Endothelial cell of umbilical vein (primary cell): Measurements from ENCODE around the gene HSPA6.

Experiments used
- EZH2 ChIP-seq: IDR thresholded peaks from 2 replicates; pipeline ENCODE4 v1.6.1; 2012; ENCODE audit warnings: borderline replicate concordance, low read depth, mild to moderate bottlenecking, moderate library complexity, low read length, inconsistent platforms; ENCODE audit not compliant: severe bottlenecking
- JUN ChIP-seq: IDR thresholded peaks from 2 replicates; pipeline ENCODE4 v1.6.1; 2011; ENCODE audit warnings: borderline replicate concordance, low read depth; ENCODE audit not compliant: insufficient read length, insufficient read depth
- POLR2A ChIP-seq: IDR thresholded peaks from 2 replicates; pipeline ENCODE4 v1.6.1; 2012; ENCODE audit warnings: low read depth, mild to moderate bottlenecking, control low read depth, low read length
- POLR2AphosphoS5 ChIP-seq: IDR thresholded peaks from 2 replicates; pipeline ENCODE4 v1.6.1; 2012; ENCODE audit warnings: low read depth, mild to moderate bottlenecking, control low read depth, low read length, moderate library complexity; ENCODE audit not compliant: insufficient read depth
- TF ChIP-seq, protein P1 (sequence below), 2 donors: IDR thresholded peaks; 1 replicate in 1 of 2; 2 replicates in 1 of 2; pipeline ENCODE4 v1.5.1; 2011; ENCODE audit warnings: low read length in 2 of 2, mild to moderate bottlenecking in 2 of 2, moderate library complexity in 2 of 2, control low read depth in 1 of 2, inconsistent platforms in 1 of 2, low read depth in 1 of 2; ENCODE audit not compliant: insufficient read depth in 1 of 2; ENCODE audit errors: extremely low read depth in 1 of 2
- TF ChIP-seq, protein P2 (sequence below): IDR thresholded peaks from 2 replicates; pipeline ENCODE4 v1.6.1; 2011; ENCODE audit not compliant: insufficient read depth, insufficient read length

DNA sequence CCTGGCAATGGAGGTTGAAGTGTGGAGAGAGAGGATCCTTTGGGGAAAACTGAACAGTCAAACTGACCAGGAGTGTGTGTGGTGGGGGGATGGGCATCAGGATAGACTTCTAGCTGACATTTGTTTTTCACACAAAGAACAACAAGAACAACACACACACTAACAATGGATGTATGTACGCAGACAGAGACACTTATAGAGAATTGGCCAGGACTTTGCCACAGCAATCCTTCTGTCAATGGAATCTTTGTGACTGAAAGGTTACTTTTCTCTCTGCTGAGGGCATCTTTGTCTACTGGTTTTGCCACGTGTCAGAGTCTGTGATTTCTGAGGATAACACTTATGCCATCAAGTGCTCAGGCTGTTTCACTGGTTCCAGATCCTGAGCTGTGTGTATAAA is 31.5 kb upstream of the HSPA6 start:
- TF ChIP-seq EZH2 (no peak), POLR2A (no peak), POLR2AphosphoS5 (no peak), JUN (no peak)
- TF ChIP-seq, protein P1, sequence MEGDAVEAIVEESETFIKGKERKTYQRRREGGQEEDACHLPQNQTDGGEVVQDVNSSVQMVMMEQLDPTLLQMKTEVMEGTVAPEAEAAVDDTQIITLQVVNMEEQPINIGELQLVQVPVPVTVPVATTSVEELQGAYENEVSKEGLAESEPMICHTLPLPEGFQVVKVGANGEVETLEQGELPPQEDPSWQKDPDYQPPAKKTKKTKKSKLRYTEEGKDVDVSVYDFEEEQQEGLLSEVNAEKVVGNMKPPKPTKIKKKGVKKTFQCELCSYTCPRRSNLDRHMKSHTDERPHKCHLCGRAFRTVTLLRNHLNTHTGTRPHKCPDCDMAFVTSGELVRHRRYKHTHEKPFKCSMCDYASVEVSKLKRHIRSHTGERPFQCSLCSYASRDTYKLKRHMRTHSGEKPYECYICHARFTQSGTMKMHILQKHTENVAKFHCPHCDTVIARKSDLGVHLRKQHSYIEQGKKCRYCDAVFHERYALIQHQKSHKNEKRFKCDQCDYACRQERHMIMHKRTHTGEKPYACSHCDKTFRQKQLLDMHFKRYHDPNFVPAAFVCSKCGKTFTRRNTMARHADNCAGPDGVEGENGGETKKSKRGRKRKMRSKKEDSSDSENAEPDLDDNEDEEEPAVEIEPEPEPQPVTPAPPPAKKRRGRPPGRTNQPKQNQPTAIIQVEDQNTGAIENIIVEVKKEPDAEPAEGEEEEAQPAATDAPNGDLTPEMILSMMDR (IDR thresholded peaks at IDR 0.05; ENCODE audit: extremely low read depth in 1 of 2, insufficient read depth in 1 of 2, low read depth in 1 of 2, low read length in 2 of 2) = no peak
- TF ChIP-seq, protein P2, sequence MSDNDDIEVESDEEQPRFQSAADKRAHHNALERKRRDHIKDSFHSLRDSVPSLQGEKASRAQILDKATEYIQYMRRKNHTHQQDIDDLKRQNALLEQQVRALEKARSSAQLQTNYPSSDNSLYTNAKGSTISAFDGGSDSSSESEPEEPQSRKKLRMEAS = no peak
